Hematopoietic multipotent progenitor cell treated with erythropoietin and hydrocortisone succinate and interleukin-3 and kit ligand, for 6 days (in vitro differentiated cells): Measurements from ENCODE around the gene SVOP.
"Not testable (repeated sequence)": the region's sequence is repeated elsewhere in the genome, so short reads cannot be mapped to it uniquely, and the experiment has no call there.

Experiments
- DNase-seq: peaks from one replicate; pipeline ENCODE4 v3.0.0-alpha.2; 2015

SVOP gene

GRCh38 chr12:109020796-109021380, at the start of gene SVOP:
Gene SVOP (minus strand): TSS chr12:109021068. CDS start chr12:109020868, 200 bp downstream.
- DNase-seq = peak; percentile 72

GRCh38 chr12:109069307-109070271, 48.7 kb upstream of the SVOP start:
- DNase-seq = no peak

- no peak for DNase-seq
These were observed 45.0 kb upstream of the SVOP start for GRCh38 chr12:109065853-109066193.

- no peak for DNase-seq
These were observed 44.4 kb upstream of the SVOP start for GRCh38 chr12:109065154-109065852.

GRCh38 chr12:109064143-109064542, 43.3 kb upstream of the SVOP start:
- DNase-seq = no peak

- no peak for DNase-seq
These were observed 37.9 kb upstream of the SVOP start for GRCh38 chr12:109058773-109059172.

- DNase-seq = no peak
These were observed 36.5 kb upstream of the SVOP start for GRCh38 chr12:109057376-109057775.

GRCh38 chr12:109056891-109057290, 36.0 kb upstream of the SVOP start:
- DNase-seq = no peak

GRCh38 chr12:109054520-109054919, 33.7 kb upstream of the SVOP start:
- no peak for DNase-seq

- DNase-seq = not testable (repeated sequence)
These were observed 33.3 kb upstream of the SVOP start for GRCh38 chr12:109054124-109054513.

- DNase-seq = peak; percentile 41
These were observed 32.7 kb upstream of the SVOP start for GRCh38 chr12:109053382-109054123.

GRCh38 chr12:109052414-109053323, 31.8 kb upstream of the SVOP start, which contains the start of gene USP30:
Gene USP30 (plus strand): TSS chr12:109052576. CDS start chr12:109052679, 103 bp downstream.
- peak; percentile 90 for DNase-seq

- DNase-seq = no peak
These were observed 31.2 kb upstream of the SVOP start for GRCh38 chr12:109052097-109052413.

- DNase-seq = not testable (repeated sequence)
These were observed 28.9 kb upstream of the SVOP start for GRCh38 chr12:109049794-109050193.

GRCh38 chr12:109048706-109049105, 27.8 kb upstream of the SVOP start:
- not testable (repeated sequence) for DNase-seq

- DNase-seq = no peak
These were observed 26.4 kb upstream of the SVOP start for GRCh38 chr12:109047081-109047805.

GRCh38 chr12:109044241-109044640, 23.4 kb upstream of the SVOP start:
- DNase-seq = no peak

- no peak for DNase-seq
These were observed 16.1 kb upstream of the SVOP start for GRCh38 chr12:109036975-109037374.

GRCh38 chr12:109033239-109034196, 12.7 kb upstream of the SVOP start:
- no peak for DNase-seq

- DNase-seq = peak; percentile 25
These were observed 8.5 kb upstream of the SVOP start for GRCh38 chr12:109029411-109029810.
